H1 (cell line): Measurements from ENCODE around the gene TNS3. TPM values are rescaled to one million over a fixed set of nuclear protein-coding genes. Genes with fewer than 3 reads are reported as not detected.

Source experiments
- CTCF ChIA-PET: fragments of 300-600 bp; sonication (Branson Sonifier 250); formaldehyde crosslinking; loops from one replicate; lab custom pipeline; 2021; ENCODE audit not compliant: partially characterized antibody; lab: Charles Lee
- POLR2A ChIA-PET: fragments of 300-600 bp; sonication (Branson Sonifier 250); formaldehyde crosslinking; loops from one replicate; lab custom pipeline; 2021; ENCODE audit warnings: inconsistent platforms; ENCODE audit not compliant: partially characterized antibody; lab: Charles Lee
- DNase-seq, 2 experiments: peaks; one replicate each; pipeline versions ENCODE4 v3.0.0 to v3.0.0-alpha.2; 2010 to 2022; ENCODE audit warnings: low spot score in 2 of 2, low read depth in 1 of 2, mixed read lengths in 1 of 2
- FAIRE-seq: peaks from 2 replicates; lab custom pipeline; 2011; peaks lifted over from hg19 to GRCh38; lab: Jason Lieb, UNC
- H2AFZ ChIP-seq: 2 replicates; pipeline ENCODE4 v1.8.1; 2012; ENCODE audit warnings: low read length, inconsistent platforms
- H2AK5ac ChIP-seq: 2 replicates; pipeline ENCODE4 v1.6.1; 2013; ENCODE audit warnings: low read depth, low read length
- H2BK120ac ChIP-seq: replicated peaks from 2 replicates; pipeline ENCODE3; 2013; ENCODE audit warnings: low read depth, low read length, inconsistent platforms
- H2BK12ac ChIP-seq: 2 replicates; pipeline ENCODE4 v1.6.1; 2013; ENCODE audit warnings: low read depth, low read length
- H2BK15ac ChIP-seq: 2 replicates; pipeline ENCODE4 v1.6.1; 2013; ENCODE audit warnings: low read length
- H2BK20ac ChIP-seq: 2 replicates; pipeline ENCODE4 v1.6.1; 2013; ENCODE audit warnings: low read length
- H2BK5ac ChIP-seq: 2 replicates; pipeline ENCODE4 v1.6.1; 2013; ENCODE audit warnings: low read depth, low read length
- H3K14ac ChIP-seq: 2 replicates; pipeline ENCODE4 v1.6.1; 2013; ENCODE audit warnings: inconsistent platforms; ENCODE audit not compliant: insufficient read length
- H3K18ac ChIP-seq: 2 replicates; pipeline ENCODE4 v1.6.1; 2013; ENCODE audit warnings: low read length; ENCODE audit errors: extremely low read depth
- H3K23ac ChIP-seq: 2 replicates; pipeline ENCODE4 v1.6.1; 2013; ENCODE audit warnings: inconsistent platforms; ENCODE audit not compliant: insufficient read length
- H3K23me2 ChIP-seq: 2 replicates; pipeline ENCODE4 v1.6.1; 2013; ENCODE audit warnings: low read depth, low read length
- H3K27ac ChIP-seq: 2 replicates; pipeline ENCODE4 v1.6.1; 2011; ENCODE audit warnings: low read depth, low read length, inconsistent platforms
- H3K27me3 ChIP-seq, 4 experiments: replicated peaks in 1 of 4; 1 replicate in 1 of 4; 2 replicates in 3 of 4; pipeline versions ENCODE4 v1.6.1 to v1.8.1; 2011 to 2013; ENCODE audit warnings: low read length in 3 of 4, mild to moderate bottlenecking in 3 of 4, inconsistent platforms in 2 of 4, mixed read lengths in 2 of 4, moderate library complexity in 1 of 4; ENCODE audit not compliant: control insufficient read depth in 3 of 4, insufficient read depth in 3 of 4; ENCODE audit errors: extremely low read depth in 1 of 4
- H3K36me3 ChIP-seq, 4 experiments: 2 replicates each; pipeline versions ENCODE4 v1.6.1 to v1.8.1; 2011 to 2013; ENCODE audit warnings: mild to moderate bottlenecking in 4 of 4, low read length in 3 of 4, moderate library complexity in 2 of 4, control low read depth in 1 of 4, inconsistent platforms in 1 of 4; ENCODE audit not compliant: insufficient read depth in 4 of 4, control insufficient read depth in 2 of 4
- H3K4ac ChIP-seq: replicated peaks from 2 replicates; pipeline ENCODE3; 2013; ENCODE audit warnings: low read length, low read depth, mixed read lengths, inconsistent platforms; ENCODE audit not compliant: insufficient read length
- H3K4me1 ChIP-seq, 4 experiments: replicated peaks in 1 of 4; 1 replicate in 1 of 4; 2 replicates in 3 of 4; pipeline versions ENCODE4 v1.6.1 to v1.8.1; 2011 to 2013; ENCODE audit warnings: low read length in 3 of 4, inconsistent platforms in 2 of 4, mixed read lengths in 1 of 4; ENCODE audit not compliant: insufficient read depth in 4 of 4, control insufficient read depth in 3 of 4
- H3K4me2 ChIP-seq, 2 experiments: 2 replicates each; pipeline versions ENCODE4 v1.6.1 to v1.8.1; 2011 to 2013; ENCODE audit warnings: low read depth in 2 of 2, low read length in 2 of 2, control low read depth in 1 of 2, inconsistent platforms in 1 of 2, mild to moderate bottlenecking in 1 of 2; ENCODE audit not compliant: insufficient read depth in 1 of 2
- H3K4me3 ChIP-seq, 4 experiments: fragments of 200-600, 300-600 bp in 1 of 4; sonication (generic), shearing (Covaris generic), sonication (Bioruptor Twin) in 1 of 4; 2 replicates each; pipeline versions ENCODE4 v1.5.1 to v1.8.1; 2011 to 2016; ENCODE audit warnings: low read length in 4 of 4, low read depth in 3 of 4, control low read depth in 2 of 4, inconsistent platforms in 2 of 4, mild to moderate bottlenecking in 2 of 4, mixed read lengths in 1 of 4, moderate library complexity in 1 of 4; ENCODE audit not compliant: insufficient read depth in 2 of 4; ENCODE audit errors: extremely low read depth in 1 of 4
- H3K56ac ChIP-seq: replicated peaks from 2 replicates; pipeline ENCODE3; 2013; ENCODE audit warnings: low read depth, mild to moderate bottlenecking, mixed read lengths, low read length, inconsistent platforms; ENCODE audit not compliant: insufficient read length
- H3K79me1 ChIP-seq: 2 replicates; pipeline ENCODE4 v1.6.1; 2013; ENCODE audit warnings: low read depth, low read length, control low read depth
- H3K79me2 ChIP-seq, 2 experiments: 2 replicates each; pipeline versions ENCODE4 v1.6.1 to v1.8.1; 2012 to 2013; ENCODE audit warnings: low read length in 2 of 2, mild to moderate bottlenecking in 2 of 2, inconsistent platforms in 1 of 2; ENCODE audit not compliant: insufficient read depth in 2 of 2, control insufficient read depth in 1 of 2
- H3K9ac ChIP-seq, 4 experiments: replicated peaks in 1 of 4; 1 replicate in 1 of 4; 2 replicates in 3 of 4; pipeline versions ENCODE4 v1.6.1 to v1.8.1; 2011 to 2013; ENCODE audit warnings: low read depth in 3 of 4, low read length in 3 of 4, control low read depth in 2 of 4, mild to moderate bottlenecking in 2 of 4, moderate library complexity in 2 of 4, inconsistent platforms in 1 of 4; ENCODE audit errors: extremely low read depth in 1 of 4
- H3K9me3 ChIP-seq, 2 experiments: 2 replicates each; pipeline versions ENCODE4 v1.6.1 to v1.8.1; 2012 to 2013; ENCODE audit warnings: mild to moderate bottlenecking in 2 of 2, moderate library complexity in 2 of 2, control low read depth in 1 of 2, inconsistent platforms in 1 of 2, low read depth in 1 of 2, low read length in 1 of 2, mixed read lengths in 1 of 2; ENCODE audit not compliant: insufficient read depth in 2 of 2
- H4K20me1 ChIP-seq, 2 experiments: replicated peaks in 1 of 2; 2 replicates each; pipeline versions ENCODE3 to v1.8.1; 2011 to 2013; ENCODE audit warnings: inconsistent platforms in 2 of 2, low read length in 2 of 2, mild to moderate bottlenecking in 1 of 2; ENCODE audit not compliant: insufficient read depth in 2 of 2, control insufficient read depth in 1 of 2
- H4K5ac ChIP-seq: 2 replicates; pipeline ENCODE4 v1.6.1; 2013; ENCODE audit warnings: low read length, low read depth, mixed read lengths, inconsistent platforms; ENCODE audit not compliant: insufficient read length
- H4K8ac ChIP-seq: 2 replicates; pipeline ENCODE4 v1.8.0; 2013; ENCODE audit warnings: mild to moderate bottlenecking, moderate library complexity, low read length, inconsistent platforms; ENCODE audit not compliant: insufficient read depth; ENCODE audit errors: extremely low read depth
- H4K91ac ChIP-seq: replicated peaks from 2 replicates; pipeline ENCODE3; 2013; ENCODE audit warnings: low read length, mixed read lengths, inconsistent platforms; ENCODE audit not compliant: insufficient read length
- BRCA1 ChIP-seq: IDR thresholded peaks from 2 replicates; pipeline ENCODE4 v1.6.1; 2012; ENCODE audit warnings: low read depth, low read length, improper control_type of control experiment
- GTF2F1 ChIP-seq: IDR thresholded peaks from 2 replicates; pipeline ENCODE4 v1.6.1; 2012; ENCODE audit warnings: low read depth, low read length, improper control_type of control experiment, borderline replicate concordance
- HDAC2 ChIP-seq, 2 experiments: fragments of 300-600 bp in 1 of 2; sonication (generic) in 1 of 2; IDR thresholded peaks; 2 replicates each; pipeline ENCODE4 v1.6.1; 2011 to 2012; ENCODE audit warnings: low read depth in 2 of 2, low read length in 2 of 2, mild to moderate bottlenecking in 2 of 2, moderate library complexity in 2 of 2, borderline replicate concordance in 1 of 2, inconsistent platforms in 1 of 2
- JUND ChIP-seq: IDR thresholded peaks from 2 replicates; pipeline ENCODE4 v1.6.1; 2011; ENCODE audit warnings: mild to moderate bottlenecking, improper control_type of control experiment, low read length
- RFX5 ChIP-seq: IDR thresholded peaks from 2 replicates; pipeline ENCODE4 v1.6.1; 2011; ENCODE audit warnings: low read depth, low read length, improper control_type of control experiment, borderline replicate concordance
- RNF2 ChIP-seq: fragments of 200-900, 300-1000 bp; sonication (generic); IDR thresholded peaks from 2 replicates; pipeline ENCODE4 v1.7.1; 2016; ENCODE audit warnings: borderline replicate concordance, low read depth, mild to moderate bottlenecking, antibody characterized with exemption, low read length; ENCODE audit not compliant: poor library complexity, severe bottlenecking; ENCODE audit errors: missing control alignments
- SAP30 ChIP-seq: fragments of 300-600 bp; sonication (generic); IDR thresholded peaks from 2 replicates; pipeline ENCODE4 v1.7.1; 2012; ENCODE audit warnings: low read length, moderate library complexity, mild to moderate bottlenecking, inconsistent platforms; ENCODE audit not compliant: insufficient read depth, insufficient replicate concordance
- WGBS, 2 experiments: shearing (Covaris generic) in 1 of 2; methylation state at CpG; one replicate each; pipeline versions ENCODE4 v1.1.6 to v1.1.7; 2013 to 2015; ENCODE audit warnings: low lambda C conversion rate in 2 of 2, mixed read lengths in 2 of 2, inconsistent platforms in 1 of 2, low coverage in 1 of 2, missing lambda C conversion rate in 1 of 2; ENCODE audit not compliant: insufficient replicate concordance in 2 of 2, insufficient coverage in 1 of 2, insufficient read length in 1 of 2; ENCODE audit errors: extremely low coverage in 1 of 2, missing lambda C conversion rate in 1 of 2; 5-methylcytosine and 5-hydroxymethylcytosine counted together
- polyA plus RNA-seq, 7 experiments: library from polyadenylated mRNA; depleted of rRNA in 3 of 7; stranded (reverse) in 5 of 7; unstranded in 2 of 7; fragments of >200 nt in 5 of 7; fragments of 200-250 nt in 2 of 7; gene quantifications; 1 replicate in 5 of 7; 2 replicates in 1 of 7; 4 replicates in 1 of 7; pipeline versions ENCODE4 v1.2.1 to v1.2.3, GENCODE V29; 2011 to 2013; ENCODE audit warnings: missing spikeins in 2 of 7, mixed read lengths in 2 of 7
- total RNA-seq: library from RNA; stranded (reverse); fragmentation: NEBNext Ultra II Directional; extraction: Animal tissue kit (Norgen Biotek cat#: 25700); gene quantifications from 2 replicates; pipeline ENCODE4 v1.2.1, GENCODE V29; 2021
- TF ChIP-seq, protein P1 (sequence below), 3 experiments: IDR thresholded peaks; 1 replicate in 2 of 3; 2 replicates in 1 of 3; pipeline versions ENCODE4 v1.5.1 to v1.6.1; 2011; ENCODE audit warnings: low read length in 3 of 3, mild to moderate bottlenecking in 3 of 3, inconsistent platforms in 2 of 3, low read depth in 1 of 3, moderate library complexity in 1 of 3; ENCODE audit not compliant: insufficient read depth in 1 of 3; ENCODE audit errors: control extremely low read depth in 1 of 3

Gene TNS3
- total and polyA plus RNA-seq, 2 of the 8 experiments (the other 6 are each of a cell fraction or from before 2014, with no cell fraction given), result 11.9 to 24.2 TPM

DNA sequence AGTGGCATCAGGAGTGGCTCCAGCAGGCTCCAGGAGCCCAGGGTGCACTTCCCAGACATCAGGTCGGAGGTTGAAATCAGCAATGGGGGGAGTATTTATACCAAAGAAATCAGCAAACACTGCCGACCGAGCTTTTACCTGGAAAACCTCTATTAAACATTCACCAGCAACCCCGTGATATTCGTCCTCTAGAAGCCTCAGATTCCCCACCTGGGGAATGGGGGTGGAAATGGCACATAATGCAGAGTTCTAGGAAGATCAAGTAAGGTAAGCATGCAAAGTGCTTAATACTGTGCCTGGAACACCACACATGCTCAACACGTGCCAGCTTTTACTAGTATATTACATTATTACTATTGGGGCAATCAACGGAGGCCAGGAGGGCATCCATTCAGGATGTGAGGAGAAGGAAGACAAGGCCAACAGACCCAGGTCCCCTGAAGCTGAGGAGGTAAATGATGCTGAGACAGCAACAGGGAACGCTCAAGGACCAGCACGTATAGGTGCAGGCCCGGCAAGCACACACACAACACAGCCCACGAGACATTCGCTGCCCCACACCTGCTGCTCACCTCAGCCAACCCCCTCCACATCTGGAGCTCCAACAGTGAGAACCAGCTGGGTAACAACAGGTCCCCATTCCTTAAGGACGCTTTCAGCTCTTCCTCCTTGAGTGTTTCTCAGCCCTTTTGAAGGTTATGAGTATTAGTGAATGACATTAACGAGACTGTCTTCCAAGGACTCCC lies 125.5 kb downstream of the TNS3 start:
- CTCF ChIA-PET, result interaction anchor here (0.6 to 2.3 kb wide), 7 partner anchors 8 to 155 kb away, joined by 3 to 7 read pairs (median 3); no protein-coding TSS in a partner anchor
- H4K5ac ChIP-seq, result no peak overlapping the region
- H4K20me1 ChIP-seq, result peaks cover 0 to 6% of the 10 kb centered on the region in 2 experiments
- TF ChIP-seq GTF2F1 (no peak), RNF2 (no peak), BRCA1 (no peak), JUND (no peak), HDAC2 (IDR thresholded peaks at IDR 0.05; ENCODE audit: borderline replicate concordance in 1 of 2, low read depth in 2 of 2, low read length in 2 of 2) (no peak), SAP30 (no peak), RFX5 (no peak)
- TF ChIP-seq, protein P1, sequence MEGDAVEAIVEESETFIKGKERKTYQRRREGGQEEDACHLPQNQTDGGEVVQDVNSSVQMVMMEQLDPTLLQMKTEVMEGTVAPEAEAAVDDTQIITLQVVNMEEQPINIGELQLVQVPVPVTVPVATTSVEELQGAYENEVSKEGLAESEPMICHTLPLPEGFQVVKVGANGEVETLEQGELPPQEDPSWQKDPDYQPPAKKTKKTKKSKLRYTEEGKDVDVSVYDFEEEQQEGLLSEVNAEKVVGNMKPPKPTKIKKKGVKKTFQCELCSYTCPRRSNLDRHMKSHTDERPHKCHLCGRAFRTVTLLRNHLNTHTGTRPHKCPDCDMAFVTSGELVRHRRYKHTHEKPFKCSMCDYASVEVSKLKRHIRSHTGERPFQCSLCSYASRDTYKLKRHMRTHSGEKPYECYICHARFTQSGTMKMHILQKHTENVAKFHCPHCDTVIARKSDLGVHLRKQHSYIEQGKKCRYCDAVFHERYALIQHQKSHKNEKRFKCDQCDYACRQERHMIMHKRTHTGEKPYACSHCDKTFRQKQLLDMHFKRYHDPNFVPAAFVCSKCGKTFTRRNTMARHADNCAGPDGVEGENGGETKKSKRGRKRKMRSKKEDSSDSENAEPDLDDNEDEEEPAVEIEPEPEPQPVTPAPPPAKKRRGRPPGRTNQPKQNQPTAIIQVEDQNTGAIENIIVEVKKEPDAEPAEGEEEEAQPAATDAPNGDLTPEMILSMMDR (IDR thresholded peaks at IDR 0.05; ENCODE audit: control extremely low read depth in 1 of 3, insufficient read depth in 1 of 3, low read depth in 1 of 3, low read length in 3 of 3), result no peak

More for the DNA sequence above, 125.5 kb downstream of the TNS3 start:
- Histone ChIP-seq H2BK5ac (no peak overlapping the region), H2AFZ (no peak overlapping the region), H3K4me2 (no peak overlapping the region), H2AK5ac (no peak overlapping the region), H3K9ac (no peak overlapping the region), H3K36me3 (no peaks in the 10 kb centered on the region; a peak in 1 of 8 replicates), H3K79me2 (no peaks in the 10 kb centered on the region; a peak in 1 of 4 replicates), H3K56ac (no peak overlapping the region), H2BK12ac (no peak overlapping the region), H3K79me1 (no peaks in the 10 kb centered on the region; the same call in none of the 2 replicates), H3K27me3 (no peaks in the 10 kb centered on the region), H3K23me2 (no peaks in the 10 kb centered on the region), H3K23ac (no peak overlapping the region), H3K4ac (no peak overlapping the region), H2BK15ac (no peak overlapping the region), H3K4me3 (no peak overlapping the region), H3K14ac (no peak overlapping the region), H3K18ac (no peak overlapping the region), H4K8ac (no peak overlapping the region), H2BK120ac (no peak overlapping the region), H4K91ac (no peak overlapping the region), H3K9me3 (no peaks in the 10 kb centered on the region; a peak in 1 of 4 replicates), H2BK20ac (no peak overlapping the region), H3K27ac (no peak overlapping the region), H3K4me1 (peaks cover 0 to 26% (median 12%) of the 10 kb centered on the region in 4 experiments; a peak in 6 of 7 replicates)
- FAIRE-seq, result no peak
- POLR2A ChIA-PET, result interaction anchor here (0.8 kb wide), 1 partner anchor 125 kb away, joined by 3 read pairs; the partner anchor contains the start of gene TNS3
- 89% methylated on average over 14 of the region's 14 CpGs; no CpG with 5 or more reads in 1 of the 2 experiments for WGBS, 2 experiments
- no peak for DNase-seq
